GM12892 (cell line): ENCODE results near the gene ARID1B.

ENCODE experiments used
- DNase-seq: peaks from one replicate; pipeline ENCODE4 v3.0.0; 2011; ENCODE audit not compliant: insufficient read length
- FAIRE-seq: peaks from 2 replicates; lab custom pipeline; 2011; peaks lifted over from hg19 to GRCh38; lab: Jason Lieb, UNC
- POLR2A ChIP-seq: IDR thresholded peaks from 2 replicates; pipeline ENCODE4 v1.6.1; 2011; ENCODE audit warnings: low read depth, low read length, control low read depth
- POLR2AphosphoS5 ChIP-seq: IDR thresholded peaks from 2 replicates; pipeline ENCODE4 v1.6.1; 2011; ENCODE audit warnings: low read depth, low read length, control low read depth
- TAF1 ChIP-seq: IDR thresholded peaks from 2 replicates; pipeline ENCODE4 v1.6.1; 2011; ENCODE audit warnings: low read depth, mild to moderate bottlenecking, control low read depth, low read length, borderline replicate concordance

The ARID1B gene

DNA sequence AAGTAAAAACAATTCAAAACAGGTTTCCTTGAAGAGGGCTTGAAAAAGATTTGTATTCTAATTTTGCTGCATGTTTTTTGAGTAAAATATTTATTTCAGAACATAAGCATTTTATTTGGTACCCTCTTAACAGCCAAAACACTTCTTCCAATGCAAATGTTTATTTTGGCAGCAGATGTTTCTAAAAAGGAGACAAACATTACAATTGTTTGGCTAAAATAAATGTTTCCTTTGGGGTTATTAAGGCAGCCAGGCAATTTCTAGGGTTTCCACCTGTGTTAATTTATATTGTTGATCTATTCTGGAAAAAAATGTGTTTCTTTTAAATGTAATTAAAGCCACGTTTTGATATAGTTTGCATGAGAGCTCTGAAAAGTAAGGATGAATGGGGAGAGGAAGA is 56.6 kb downstream of the ARID1B start:
- DNase-seq (no peak), FAIRE-seq (peak; percentile 5)
- TF ChIP-seq POLR2A = no peak
- TF ChIP-seq POLR2AphosphoS5 = no peak
- no peak for TF ChIP-seq TAF1

GRCh38 chr6:156839129-156839528 is 62.0 kb downstream of the ARID1B start:
- no peak for FAIRE-seq

DNA sequence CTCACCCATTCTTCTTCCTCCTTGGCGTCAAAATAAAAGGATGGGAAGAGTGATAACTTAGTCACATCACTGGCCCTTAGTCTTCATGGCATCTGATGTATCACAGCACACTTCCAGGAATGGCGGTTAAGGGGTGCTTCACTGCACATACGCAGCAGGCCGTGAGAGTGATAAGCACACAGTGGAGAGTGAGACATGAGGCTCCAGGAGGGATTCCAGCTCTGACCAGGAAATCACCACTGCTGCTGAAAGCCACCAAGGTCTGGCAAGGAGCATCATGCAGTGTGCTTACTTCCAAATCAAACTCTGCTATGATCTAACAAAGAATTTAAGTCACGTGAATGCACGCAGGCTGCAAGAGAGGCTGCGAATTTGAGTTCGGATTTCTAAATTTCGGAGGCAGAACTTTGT is 62.4 kb downstream of the ARID1B start:
- no peak for DNase-seq
- TF ChIP-seq TAF1 (no peak), POLR2A (no peak), POLR2AphosphoS5 (no peak)
- FAIRE-seq = no peak

More at GRCh38 chr6:156839129-156839528, 62.0 kb downstream of the ARID1B start:
- TF ChIP-seq POLR2AphosphoS5 (no peak), POLR2A (no peak), TAF1 (no peak)
- DNase-seq = no peak

GRCh38 chr6:156840136-156840535 is 63.0 kb downstream of the ARID1B start:
- DNase-seq (no peak), FAIRE-seq (no peak)
- TF ChIP-seq POLR2AphosphoS5 (no peak), POLR2A (no peak), TAF1 (no peak)

GRCh38 chr6:156840606-156841005 is 63.4 kb downstream of the ARID1B start:
- TF ChIP-seq POLR2AphosphoS5 (no peak), TAF1 (no peak), POLR2A (no peak)
- FAIRE-seq (peak; percentile 14), DNase-seq (no peak)

DNA sequence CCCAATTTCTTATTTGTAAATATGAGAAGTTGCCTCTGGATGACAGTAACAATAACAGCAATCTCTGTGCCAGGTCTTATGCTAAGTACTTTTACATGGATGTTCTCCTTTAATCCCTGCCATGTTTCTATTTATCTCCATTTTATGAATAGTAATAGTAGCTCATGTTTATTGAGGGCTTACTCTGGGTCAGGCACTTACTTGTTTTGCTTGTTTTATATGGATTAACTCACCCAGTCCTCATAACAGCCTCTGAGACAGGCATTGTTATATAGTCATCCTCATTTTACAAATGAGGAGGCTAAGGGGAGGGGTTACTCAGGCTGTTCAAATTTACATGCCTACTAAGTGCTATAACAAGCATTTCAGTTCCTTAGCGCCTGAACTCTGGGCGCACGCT is 64.3 kb downstream of the ARID1B start:
- FAIRE-seq (no peak), DNase-seq (no peak)
- TF ChIP-seq POLR2AphosphoS5 (no peak), TAF1 (no peak), POLR2A (no peak)

DNA sequence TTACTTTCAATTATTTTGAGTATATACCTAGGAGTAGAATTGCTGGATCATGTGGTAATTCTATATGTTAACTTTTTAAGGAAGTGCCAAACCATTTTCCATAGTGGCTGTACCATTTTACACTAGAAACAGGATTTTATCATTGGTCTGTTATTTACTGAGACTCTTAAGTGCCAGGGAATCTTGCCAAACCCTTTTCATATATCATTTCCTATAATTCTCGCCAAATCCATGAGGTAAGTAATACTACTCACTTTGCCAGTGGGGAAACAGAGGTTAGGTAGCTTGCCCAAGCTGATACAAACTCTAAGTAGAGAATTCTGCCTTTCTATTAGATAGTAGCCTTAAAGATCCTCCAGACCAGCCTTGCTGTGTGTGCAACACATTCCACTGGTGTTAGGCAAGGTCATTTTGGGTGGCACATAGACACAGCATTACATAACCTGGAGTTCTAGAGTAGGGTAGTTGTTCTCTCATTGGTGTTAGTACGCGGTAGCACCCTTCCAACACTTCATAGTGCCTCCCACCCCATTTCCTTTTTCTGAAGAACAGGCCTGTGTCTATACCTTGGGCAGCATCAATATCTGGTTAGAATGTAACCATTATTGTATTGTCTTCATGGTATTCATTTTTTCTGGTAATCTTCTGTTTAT is 65.5 kb downstream of the ARID1B start:
- DNase-seq (no peak), FAIRE-seq (no peak)
- TF ChIP-seq POLR2A = no peak
- TF ChIP-seq TAF1 = no peak
- no peak for TF ChIP-seq POLR2AphosphoS5

DNA sequence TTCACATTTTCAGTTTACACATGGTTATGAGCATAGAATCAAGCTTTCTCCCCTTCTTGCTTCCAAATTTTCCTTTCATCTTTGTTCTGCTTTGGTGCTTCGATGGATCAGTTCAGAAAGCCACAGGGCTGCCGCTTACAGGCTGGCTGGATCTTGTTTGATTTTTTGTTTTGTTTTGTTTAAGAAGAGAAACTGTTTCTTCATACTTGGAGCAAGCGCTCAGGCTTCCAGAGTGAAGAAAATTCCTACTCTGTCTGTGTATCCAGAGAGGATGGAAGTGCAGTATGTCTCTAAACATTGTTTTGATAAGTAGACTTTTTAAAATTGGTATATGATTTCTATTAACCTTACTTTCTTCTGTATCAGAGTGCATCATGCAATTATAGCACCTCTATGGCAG is 66.9 kb downstream of the ARID1B start:
- DNase-seq (no peak), FAIRE-seq (no peak)
- TF ChIP-seq POLR2AphosphoS5 (no peak), TAF1 (no peak), POLR2A (no peak)

DNA sequence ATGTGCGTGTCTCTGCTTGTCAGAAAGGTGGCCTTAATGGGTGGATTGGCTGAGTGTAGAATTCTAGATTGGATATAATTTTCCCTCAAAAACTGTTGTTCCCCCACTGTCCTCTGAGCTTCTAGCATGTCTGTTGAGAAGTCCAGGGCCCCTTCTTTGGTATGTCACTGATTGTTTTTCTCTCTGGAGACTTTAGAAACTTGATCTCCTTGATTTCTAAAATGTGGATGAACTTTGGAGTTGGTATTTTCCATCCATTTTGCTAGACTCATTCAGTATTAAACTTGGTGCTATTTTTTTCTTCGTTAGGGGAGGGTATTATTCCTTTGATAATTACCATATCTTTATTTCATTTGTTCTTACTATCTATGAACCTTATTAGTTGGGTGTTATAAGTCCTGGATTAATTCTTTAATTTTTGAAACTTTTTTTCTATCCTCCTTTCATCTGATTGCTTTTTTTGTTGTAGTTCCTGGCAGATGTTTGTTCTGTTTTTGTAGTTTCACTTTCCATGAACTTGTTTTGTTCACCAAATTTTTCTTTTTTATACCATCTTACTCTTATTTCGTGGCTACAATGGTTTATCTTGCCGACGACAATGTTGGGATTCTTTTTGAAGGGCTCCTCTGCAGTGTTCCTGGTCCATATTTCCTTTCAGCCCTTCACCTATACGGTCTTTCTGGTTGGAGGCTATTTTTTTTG is 68.4 kb downstream of the ARID1B start:
- DNase-seq (no peak), FAIRE-seq (no peak)
- no peak for TF ChIP-seq POLR2A
- no peak for TF ChIP-seq TAF1
- TF ChIP-seq POLR2AphosphoS5 = no peak

GRCh38 chr6:156846845-156847599 is 69.8 kb downstream of the ARID1B start:
- no peak for TF ChIP-seq POLR2AphosphoS5
- TF ChIP-seq POLR2A = no peak
- no peak for TF ChIP-seq TAF1
- DNase-seq (no peak), FAIRE-seq (peak; percentile 51)

- no peak for TF ChIP-seq POLR2AphosphoS5
- no peak for TF ChIP-seq TAF1
- no peak for TF ChIP-seq POLR2A
- DNase-seq (no peak), FAIRE-seq (peak; percentile 67)
Measured at GRCh38 chr6:156848123-156848522, 70.9 kb downstream of the ARID1B start.

- FAIRE-seq (no peak), DNase-seq (no peak)
- TF ChIP-seq POLR2AphosphoS5 (no peak), POLR2A (no peak), TAF1 (no peak)
Measured at GRCh38 chr6:156848533-156848932, 71.4 kb downstream of the ARID1B start.

- DNase-seq (no peak), FAIRE-seq (peak; percentile 85)
- no peak for TF ChIP-seq POLR2AphosphoS5
- no peak for TF ChIP-seq POLR2A
- no peak for TF ChIP-seq TAF1
Measured at GRCh38 chr6:156849806-156850205, 72.6 kb downstream of the ARID1B start.
